Stomach smooth muscle (tissue), 2 donors: ENCODE data around the gene CFAP61.

Experiments used
- H3K27ac ChIP-seq: one replicate; pipeline ENCODE4 v1.7.0; 2013; ENCODE audit warnings: mild to moderate bottlenecking, low read length, inconsistent platforms
- H3K27me3 ChIP-seq, 2 donors: one replicate each; pipeline ENCODE4 v1.7.0; 2013; ENCODE audit warnings: low read length in 2 of 2; ENCODE audit not compliant: insufficient read depth in 2 of 2, control insufficient read depth in 1 of 2
- H3K36me3 ChIP-seq, 2 donors: one replicate each; pipeline ENCODE4 v1.7.0; 2013; ENCODE audit warnings: low read length in 2 of 2; ENCODE audit not compliant: control insufficient read depth in 2 of 2, insufficient read depth in 2 of 2
- H3K4me1 ChIP-seq: one replicate; pipeline ENCODE4 v1.7.0; 2013; ENCODE audit warnings: low read length; ENCODE audit not compliant: control insufficient read depth, insufficient read depth
- H3K4me3 ChIP-seq, 2 donors: one replicate each; pipeline ENCODE4 v1.7.0; 2013; ENCODE audit warnings: low read length in 2 of 2
- H3K9ac ChIP-seq, 2 donors: one replicate each; pipeline ENCODE4 v1.7.0; 2013; ENCODE audit warnings: low read length in 2 of 2, mild to moderate bottlenecking in 1 of 2
- H3K9me3 ChIP-seq, 2 donors: one replicate each; pipeline ENCODE4 v1.7.0; 2013; ENCODE audit warnings: low read length in 2 of 2; ENCODE audit not compliant: control insufficient read depth in 2 of 2
- donor health status: healthy.
- donor health status: Pancreatic carcinoma.

The CFAP61 gene

DNA sequence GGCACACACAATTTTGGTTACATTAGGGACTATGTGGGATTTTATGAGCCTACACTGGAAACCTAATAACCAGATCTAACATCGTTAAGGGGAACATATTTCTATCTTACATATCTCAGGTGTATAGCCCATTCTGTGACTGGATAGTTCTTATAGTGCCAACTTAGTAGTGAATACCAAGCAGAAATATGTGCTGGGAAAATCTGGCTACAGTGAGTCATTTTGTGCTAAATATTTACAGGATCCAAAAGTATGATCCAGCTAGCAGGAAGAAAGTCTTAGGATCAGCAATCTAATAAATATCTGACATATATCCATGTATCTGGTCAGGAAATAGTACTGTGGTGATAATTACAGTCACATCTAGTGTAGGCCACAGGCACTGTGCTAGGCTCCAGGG is 221.0 kb downstream of the CFAP61 start:
- Histone ChIP-seq H3K27me3 (no peaks in the 10 kb centered on the region), H3K27ac (no peak overlapping the region), H3K9me3 (peaks cover 0 to 3% of the 10 kb centered on the region in 2 donors), H3K9ac (no peak overlapping the region), H3K4me3 (no peak overlapping the region), H3K4me1 (no peaks in the 10 kb centered on the region), H3K36me3 (no peaks in the 10 kb centered on the region)

DNA sequence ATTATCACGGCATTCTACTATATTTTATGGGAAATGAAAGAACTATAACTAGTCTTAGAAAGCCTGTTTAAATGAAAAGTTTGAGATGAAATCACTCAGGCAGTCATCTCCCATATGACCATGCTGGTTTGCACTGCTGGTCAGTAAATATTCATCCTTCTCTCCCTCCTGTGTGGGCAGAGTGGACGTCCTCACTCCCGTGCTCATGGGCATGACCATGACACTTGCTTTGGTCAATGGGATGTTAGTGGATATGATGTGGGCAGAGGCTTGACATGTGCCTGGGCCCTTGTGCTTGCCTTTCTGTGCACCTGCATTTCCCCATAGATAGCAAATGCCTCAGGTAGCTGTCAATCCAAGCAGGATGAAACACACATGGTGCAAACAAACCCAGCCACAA is 222.5 kb downstream of the CFAP61 start:
- H3K27me3 ChIP-seq: no peaks in the 10 kb centered on the region
- H3K9ac ChIP-seq: no peak overlapping the region
- no peak overlapping the region for H3K4me3 ChIP-seq
- H3K4me1 ChIP-seq: no peaks in the 10 kb centered on the region
- peaks cover 0 to 3% of the 10 kb centered on the region in 2 donors for H3K9me3 ChIP-seq
- H3K27ac ChIP-seq: no peak overlapping the region
- no peaks in the 10 kb centered on the region for H3K36me3 ChIP-seq

DNA sequence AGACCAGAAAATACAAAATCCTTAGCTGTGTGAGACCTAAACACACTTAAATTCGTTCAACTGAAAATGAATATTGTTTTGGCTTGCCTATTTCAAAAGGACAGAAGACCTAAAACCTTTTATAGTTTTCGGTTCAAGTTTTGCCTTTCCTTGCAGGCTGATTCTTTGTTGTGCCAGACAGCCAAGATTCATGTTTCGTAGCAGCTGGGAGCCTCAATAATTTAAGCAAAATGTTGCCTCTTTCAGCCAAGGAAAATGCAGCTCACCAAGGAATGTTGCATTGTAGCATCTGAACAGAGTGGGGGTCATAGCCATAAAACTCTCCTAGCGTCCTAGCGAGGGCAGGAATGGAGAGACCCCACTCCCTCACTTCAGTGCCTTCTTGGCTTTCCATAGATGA is 223.3 kb downstream of the CFAP61 start:
- H3K4me1 ChIP-seq: no peaks in the 10 kb centered on the region
- H3K36me3 ChIP-seq: no peaks in the 10 kb centered on the region
- H3K27me3 ChIP-seq: no peaks in the 10 kb centered on the region
- H3K9me3 ChIP-seq: peaks cover 3% of the 10 kb centered on the region in 2 donors
- H3K27ac ChIP-seq: no peak overlapping the region
- H3K9ac ChIP-seq: no peak overlapping the region
- no peak overlapping the region for H3K4me3 ChIP-seq

DNA sequence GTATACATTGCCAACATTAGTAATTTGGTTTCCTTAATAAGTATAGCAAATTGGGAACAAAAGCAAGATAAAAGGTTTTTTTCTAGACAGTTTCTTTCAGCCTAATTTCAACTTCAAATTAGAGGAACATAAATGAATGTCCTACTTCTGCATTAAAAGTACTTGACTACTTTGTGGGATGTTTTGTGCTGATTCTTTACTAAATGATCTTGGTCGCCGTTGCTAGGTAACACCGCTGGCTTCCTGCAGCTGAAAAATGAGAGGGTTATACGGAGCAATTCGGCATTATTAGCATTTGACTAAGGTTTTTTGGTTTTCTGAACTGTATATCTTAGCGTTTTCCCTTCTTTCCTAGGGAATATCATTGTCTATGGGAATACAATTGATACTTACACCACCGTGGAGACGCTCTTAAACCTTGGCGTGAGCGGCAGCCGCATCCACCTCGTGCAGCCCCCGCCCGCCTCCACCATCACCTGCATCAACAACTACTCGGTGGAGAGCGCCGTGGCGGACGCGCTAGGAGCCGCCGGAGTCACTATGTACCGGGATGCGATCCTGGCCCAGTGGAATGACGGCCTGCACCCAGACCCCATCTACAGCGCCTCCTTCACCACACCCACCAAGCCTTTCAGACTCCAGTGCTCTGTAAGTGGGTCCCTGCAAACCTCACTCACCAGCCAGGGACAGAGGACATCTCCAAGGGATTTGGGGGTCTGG is 224.6 kb downstream of the CFAP61 start:
- H3K27ac ChIP-seq: no peak overlapping the region
- H3K9ac ChIP-seq: no peak overlapping the region

DNA sequence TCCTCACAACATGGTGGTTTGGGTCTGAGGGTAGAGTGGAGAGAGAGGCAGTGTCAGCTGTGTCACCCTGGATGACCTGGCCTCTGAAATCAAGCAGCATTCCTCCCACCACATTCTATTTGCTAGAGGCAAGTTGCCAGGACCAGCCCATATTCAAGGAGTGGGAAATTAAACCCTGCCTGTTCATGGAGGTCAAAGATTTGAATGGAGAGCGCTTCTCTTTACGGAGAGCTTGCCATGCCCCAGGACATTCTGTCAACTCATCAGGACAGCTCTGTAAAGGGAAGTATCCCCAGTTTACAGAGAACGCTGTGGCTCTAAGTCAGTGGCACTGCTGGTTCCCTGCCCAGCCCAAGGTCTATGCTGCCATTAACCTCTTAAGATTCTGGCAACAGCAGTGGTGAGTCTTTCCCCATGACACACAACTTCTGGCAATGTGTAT is 225.6 kb downstream of the CFAP61 start:
- Histone ChIP-seq H3K4me3 (no peak overlapping the region), H3K27ac (no peak overlapping the region), H3K9ac (no peak overlapping the region), H3K4me1 (no peaks in the 10 kb centered on the region), H3K36me3 (no peaks in the 10 kb centered on the region), H3K27me3 (no peaks in the 10 kb centered on the region), H3K9me3 (peaks cover 3% of the 10 kb centered on the region in 2 donors)

More for the DNA sequence above, 224.6 kb downstream of the CFAP61 start:
- no peaks in the 10 kb centered on the region for H3K4me1 ChIP-seq
- no peaks in the 10 kb centered on the region for H3K27me3 ChIP-seq
- H3K9me3 ChIP-seq: peaks cover 3% of the 10 kb centered on the region in 2 donors
- H3K36me3 ChIP-seq: no peaks in the 10 kb centered on the region
- no peak overlapping the region for H3K4me3 ChIP-seq

DNA sequence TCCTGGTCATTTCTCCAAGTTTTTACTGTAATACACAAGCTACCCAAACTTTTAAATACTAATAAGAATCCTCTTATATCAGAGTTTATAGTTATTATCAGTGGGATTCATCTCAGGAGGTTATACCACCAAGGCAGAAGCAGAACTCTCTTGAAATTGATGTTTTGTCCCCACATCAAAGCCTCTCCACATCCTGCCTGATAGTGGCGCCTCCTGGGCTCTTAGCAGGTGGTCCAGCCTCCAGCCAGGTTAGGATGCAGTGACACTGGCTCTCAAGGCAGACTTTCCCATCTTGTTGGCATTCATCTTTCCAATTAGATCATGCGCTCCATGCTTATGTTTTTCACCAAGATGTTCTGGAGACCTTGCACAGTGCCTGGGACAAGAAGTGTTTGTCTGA is 233.7 kb downstream of the CFAP61 start:
- no peak overlapping the region for H3K9ac ChIP-seq
- H3K36me3 ChIP-seq: no peaks in the 10 kb centered on the region
- no peaks in the 10 kb centered on the region for H3K4me1 ChIP-seq
- H3K27ac ChIP-seq: no peak overlapping the region
- H3K9me3 ChIP-seq: peaks cover 0 to 4% of the 10 kb centered on the region in 2 donors
- no peaks in the 10 kb centered on the region for H3K27me3 ChIP-seq
- H3K4me3 ChIP-seq: no peak overlapping the region

DNA sequence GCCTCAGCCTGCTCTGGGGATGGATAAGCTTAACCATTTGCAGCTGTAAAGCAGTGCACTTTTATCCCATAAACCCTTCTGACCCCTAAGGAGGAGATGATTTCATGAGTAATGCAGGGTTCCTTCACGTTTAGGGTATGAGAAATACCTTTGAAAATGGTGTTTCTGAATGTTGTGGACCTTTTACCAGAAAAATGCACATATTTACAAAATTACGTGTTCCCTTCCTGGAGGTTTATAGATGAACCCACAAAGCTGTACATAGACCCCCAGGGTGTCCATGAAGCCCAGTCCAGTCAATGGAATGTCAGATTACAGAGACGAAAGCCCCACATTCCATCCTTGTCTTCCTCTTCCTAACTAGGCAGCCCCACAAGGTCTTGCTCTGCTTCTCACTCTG is 237.0 kb downstream of the CFAP61 start:
- Histone ChIP-seq H3K9ac (no peak overlapping the region), H3K4me1 (no peaks in the 10 kb centered on the region), H3K4me3 (no peak overlapping the region), H3K27ac (no peak overlapping the region), H3K9me3 (no peaks in the 10 kb centered on the region), H3K36me3 (no peaks in the 10 kb centered on the region), H3K27me3 (no peaks in the 10 kb centered on the region)

DNA sequence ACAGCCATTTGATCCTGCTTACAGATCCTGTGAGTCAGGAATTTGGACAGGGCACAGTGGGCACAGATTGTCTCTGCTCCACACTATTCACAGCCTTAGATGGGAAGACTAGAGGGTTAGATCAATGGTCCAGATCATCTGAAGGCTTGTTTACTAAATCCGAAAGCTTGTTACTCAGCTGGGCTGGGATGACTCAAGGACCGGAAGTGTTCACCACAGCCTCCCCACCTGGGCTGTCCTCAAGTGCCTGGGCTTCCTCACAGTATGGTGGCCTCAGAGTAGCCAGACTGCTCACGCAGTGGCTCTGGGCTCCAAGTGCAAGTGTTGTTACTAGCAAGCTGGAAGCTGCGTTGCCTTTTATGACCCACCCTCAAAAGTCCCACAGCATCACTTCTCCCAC is 240.1 kb downstream of the CFAP61 start:
- Histone ChIP-seq H3K27me3 (no peaks in the 10 kb centered on the region), H3K4me3 (no peak overlapping the region), H3K9me3 (no peaks in the 10 kb centered on the region), H3K9ac (no peak overlapping the region), H3K27ac (no peak overlapping the region), H3K4me1 (no peaks in the 10 kb centered on the region), H3K36me3 (no peaks in the 10 kb centered on the region)

DNA sequence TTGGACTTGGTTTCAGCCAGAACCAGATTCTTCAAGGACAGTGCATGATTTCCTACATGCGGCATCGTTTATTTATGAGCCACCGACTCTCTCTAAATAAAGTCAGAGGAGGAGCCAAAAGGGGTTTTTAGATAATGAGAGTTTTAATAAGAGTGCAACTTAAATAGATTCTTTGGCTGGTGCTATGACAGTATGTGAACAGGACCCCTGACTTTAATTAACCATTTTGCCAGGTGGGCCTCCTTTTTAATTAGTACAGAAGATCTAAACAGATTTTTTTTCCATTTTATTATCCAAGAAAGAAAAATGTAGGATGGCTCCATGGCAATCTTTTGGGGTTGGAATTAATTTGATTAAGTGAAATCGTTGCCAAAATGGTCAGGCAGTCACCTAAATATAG is 240.8 kb downstream of the CFAP61 start:
- Histone ChIP-seq H3K4me1 (no peaks in the 10 kb centered on the region), H3K27ac (no peak overlapping the region), H3K4me3 (no peak overlapping the region), H3K27me3 (no peaks in the 10 kb centered on the region), H3K36me3 (no peaks in the 10 kb centered on the region), H3K9ac (no peak overlapping the region), H3K9me3 (no peaks in the 10 kb centered on the region)

DNA sequence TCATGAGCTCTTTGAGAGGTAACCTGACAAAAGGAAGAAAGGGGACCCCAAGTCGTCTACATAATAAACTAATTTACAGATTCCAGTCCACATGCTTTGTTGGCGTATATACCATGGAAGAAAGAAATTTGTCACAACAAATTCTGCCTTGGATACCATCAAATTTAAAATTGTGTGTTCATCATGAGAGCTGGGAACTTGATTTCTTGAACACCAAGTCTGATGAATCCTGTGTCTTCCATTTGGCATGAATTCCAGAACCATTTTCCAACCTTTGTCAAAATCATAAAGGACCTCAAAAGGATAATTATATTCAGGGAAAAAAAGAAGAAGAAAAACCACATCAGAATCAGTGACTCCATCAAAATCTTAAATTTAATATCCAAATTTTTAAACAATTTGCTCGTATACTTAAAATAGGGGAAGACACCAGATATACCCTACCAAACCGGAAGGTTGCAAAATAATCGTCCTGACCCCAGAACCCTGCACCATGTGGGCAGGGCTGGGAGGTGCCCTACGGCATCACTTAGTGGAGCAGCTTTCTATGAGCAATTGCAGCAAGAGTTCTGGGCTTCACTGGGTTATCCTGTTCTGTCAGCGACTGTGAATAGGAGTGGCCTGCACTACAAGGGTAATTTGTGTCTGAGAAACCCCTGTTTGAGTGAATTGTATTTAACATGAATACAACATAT is 241.5 kb downstream of the CFAP61 start:
- Histone ChIP-seq H3K27ac (no peak overlapping the region), H3K36me3 (no peaks in the 10 kb centered on the region), H3K9me3 (no peaks in the 10 kb centered on the region), H3K4me1 (no peaks in the 10 kb centered on the region), H3K4me3 (no peak overlapping the region), H3K27me3 (peaks cover 0 to 4% of the 10 kb centered on the region in 2 donors), H3K9ac (no peak overlapping the region)
